Fibroblast of villous mesenchyme (primary cell): ENCODE measurements around the gene NME9. TPM values are rescaled to one million over a fixed set of nuclear protein-coding genes. Genes with fewer than 3 reads are reported as not detected.
A peak's percentile ranks its signal among the peaks of the same experiment; 100 is the strongest.

Experiments
- DNase-seq: peaks from one replicate; pipeline ENCODE4 v3.0.0-alpha.2; 2010; ENCODE audit warnings: low read depth
- H3K4me3 ChIP-seq: 2 replicates; pipeline ENCODE4 v1.5.1; 2011; ENCODE audit warnings: low read depth, mild to moderate bottlenecking, low read length
- total RNA-seq: library from RNA; depleted of rRNA; stranded (reverse); fragments of >200 nt; gene quantifications from 2 replicates; pipeline ENCODE4 v1.2.3, GENCODE V29; 2012
- TF ChIP-seq, protein P1 (sequence below): IDR thresholded peaks from 2 replicates; pipeline ENCODE4 v1.5.1; 2012; ENCODE audit warnings: low read depth, mild to moderate bottlenecking, low read length; ENCODE audit not compliant: insufficient read depth

Gene NME9
- total RNA-seq, 1 donor, result under 0.01 TPM

DNA sequence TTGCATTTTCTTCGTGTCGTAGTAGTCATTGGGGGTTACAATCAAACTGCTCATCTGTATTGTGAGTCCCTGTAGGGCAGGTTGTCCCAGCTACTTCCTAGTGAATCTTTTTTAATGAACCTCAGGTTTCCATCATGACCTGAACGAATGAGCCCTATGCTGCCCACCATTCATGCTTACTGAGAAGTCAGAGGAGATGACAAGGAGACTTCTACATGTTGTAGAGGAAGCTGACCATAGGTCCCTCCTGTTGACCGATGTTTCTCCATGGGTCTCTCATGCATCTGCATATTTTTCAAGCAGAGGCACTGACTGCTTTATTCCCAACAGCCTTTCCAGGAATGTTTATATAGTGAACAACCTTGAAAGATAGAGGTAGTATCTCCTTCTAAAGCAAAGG lies 5.0 kb upstream of the NME9 start:
- TF ChIP-seq, protein P1, sequence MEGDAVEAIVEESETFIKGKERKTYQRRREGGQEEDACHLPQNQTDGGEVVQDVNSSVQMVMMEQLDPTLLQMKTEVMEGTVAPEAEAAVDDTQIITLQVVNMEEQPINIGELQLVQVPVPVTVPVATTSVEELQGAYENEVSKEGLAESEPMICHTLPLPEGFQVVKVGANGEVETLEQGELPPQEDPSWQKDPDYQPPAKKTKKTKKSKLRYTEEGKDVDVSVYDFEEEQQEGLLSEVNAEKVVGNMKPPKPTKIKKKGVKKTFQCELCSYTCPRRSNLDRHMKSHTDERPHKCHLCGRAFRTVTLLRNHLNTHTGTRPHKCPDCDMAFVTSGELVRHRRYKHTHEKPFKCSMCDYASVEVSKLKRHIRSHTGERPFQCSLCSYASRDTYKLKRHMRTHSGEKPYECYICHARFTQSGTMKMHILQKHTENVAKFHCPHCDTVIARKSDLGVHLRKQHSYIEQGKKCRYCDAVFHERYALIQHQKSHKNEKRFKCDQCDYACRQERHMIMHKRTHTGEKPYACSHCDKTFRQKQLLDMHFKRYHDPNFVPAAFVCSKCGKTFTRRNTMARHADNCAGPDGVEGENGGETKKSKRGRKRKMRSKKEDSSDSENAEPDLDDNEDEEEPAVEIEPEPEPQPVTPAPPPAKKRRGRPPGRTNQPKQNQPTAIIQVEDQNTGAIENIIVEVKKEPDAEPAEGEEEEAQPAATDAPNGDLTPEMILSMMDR, result no peak
- H3K4me3 ChIP-seq, result no peak overlapping the region
- DNase-seq, result no peak

DNA sequence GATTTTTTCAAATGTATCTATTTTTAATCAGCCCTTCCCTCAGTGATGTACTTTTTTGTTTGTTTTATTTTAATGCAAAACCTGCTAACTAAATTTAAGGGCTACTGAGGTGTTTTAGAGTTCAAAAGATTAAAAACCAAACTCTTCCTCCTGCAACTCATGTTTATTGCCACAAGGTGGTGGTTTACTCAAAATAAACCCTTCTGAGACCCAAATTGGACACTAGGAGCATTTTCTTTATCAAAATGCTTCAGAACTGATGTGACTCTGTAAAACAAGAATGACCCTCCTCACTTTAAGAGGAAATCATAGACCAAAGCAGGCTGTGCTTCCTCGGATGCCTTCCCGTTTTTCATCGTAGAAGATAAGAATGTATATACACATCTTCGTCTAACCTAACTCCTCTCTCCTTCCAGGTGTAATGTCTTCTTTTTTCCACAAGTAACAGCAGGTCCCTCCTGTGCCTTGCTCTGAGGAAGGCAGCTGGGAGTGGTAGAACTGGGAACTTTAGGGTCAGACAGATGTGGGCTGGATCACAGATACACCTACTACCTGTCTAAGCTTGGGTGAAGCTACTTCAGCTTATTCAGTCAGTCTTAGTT lies 2.9 kb upstream of the NME9 start:
- TF ChIP-seq, protein P1, result peak; percentile 60
- peak; percentile 55 for DNase-seq
- H3K4me3 ChIP-seq, result no peak overlapping the region

DNA sequence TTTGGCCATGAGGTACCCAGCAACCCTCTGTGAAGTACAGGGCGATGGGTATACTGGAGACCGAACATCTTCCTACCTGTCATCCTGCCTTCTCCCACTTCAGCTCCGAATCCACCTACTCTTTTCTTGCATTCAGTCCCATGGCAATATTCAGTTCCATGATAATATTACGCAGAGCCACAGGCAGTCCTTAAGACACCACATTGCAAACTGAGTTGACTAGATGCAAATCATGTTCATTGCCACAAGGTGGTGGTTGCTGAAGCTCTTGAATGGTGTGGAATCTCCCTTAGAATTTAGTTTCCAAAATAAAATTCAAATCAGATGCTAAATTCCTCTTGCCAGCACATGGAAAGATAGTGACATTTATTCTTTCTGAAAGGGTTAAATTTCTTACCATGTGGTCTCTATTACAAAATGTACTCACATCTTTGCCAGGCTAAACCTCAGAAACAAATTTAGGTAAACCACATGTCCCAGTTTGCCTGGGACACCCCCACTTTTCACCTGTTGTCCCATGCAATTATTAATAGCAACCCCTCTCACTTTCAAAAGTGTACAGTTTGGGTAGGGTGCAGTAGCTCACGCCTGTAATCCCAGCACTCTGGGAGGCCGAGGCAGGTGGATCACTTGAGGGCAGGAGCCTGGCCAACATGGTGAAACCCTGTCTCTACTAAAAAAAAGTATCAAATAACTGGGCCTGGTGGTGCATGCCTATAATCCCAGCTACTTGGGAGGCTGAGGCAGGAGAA lies 1.7 kb upstream of the NME9 start:
- DNase-seq, result peak; percentile 13
- TF ChIP-seq, protein P1, result peak; percentile 29
- H3K4me3 ChIP-seq, result no peak overlapping the region

DNA sequence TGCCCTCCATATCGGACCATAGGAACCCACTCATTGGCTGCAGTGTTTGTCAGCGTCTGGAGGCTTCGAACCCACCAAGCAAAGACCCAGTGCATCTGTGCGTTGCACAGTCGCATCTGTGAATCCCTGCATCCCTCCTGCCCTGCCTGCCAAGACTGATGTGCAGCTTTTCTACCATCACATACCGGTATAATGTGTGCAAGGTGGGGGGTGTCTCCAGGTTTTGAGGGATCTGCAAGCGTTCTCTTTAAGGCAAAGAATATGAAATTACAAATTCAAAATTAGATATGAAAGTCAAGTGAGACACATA lies 288 bp upstream of the NME9 start:
- TF ChIP-seq, protein P1, result no peak
- peak overlapping the region; percentile 71 for H3K4me3 ChIP-seq
- no peak for DNase-seq

DNA sequence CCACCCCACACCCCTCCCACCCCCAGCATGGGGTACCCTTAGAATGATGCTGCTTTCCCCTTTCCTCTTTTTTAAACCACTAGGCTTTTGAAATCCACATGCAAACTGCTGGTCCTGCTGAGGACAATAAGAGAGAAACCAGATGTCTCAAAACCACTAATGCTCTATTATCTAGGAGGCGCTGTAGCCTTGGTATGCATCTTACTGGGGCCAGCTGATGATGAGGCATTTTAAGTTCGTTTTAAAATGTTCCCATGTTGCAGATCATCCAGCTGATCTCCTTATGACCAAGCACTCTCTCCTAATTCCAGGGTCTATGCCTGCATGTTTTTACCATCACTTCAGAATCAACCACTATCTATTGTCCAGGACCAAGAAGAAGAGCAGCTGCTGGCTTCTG lies 1.3 kb downstream of the NME9 start:
- peak; percentile 60 for DNase-seq
- TF ChIP-seq, protein P1, result peak; percentile 26
- H3K4me3 ChIP-seq, result no peak overlapping the region

DNA sequence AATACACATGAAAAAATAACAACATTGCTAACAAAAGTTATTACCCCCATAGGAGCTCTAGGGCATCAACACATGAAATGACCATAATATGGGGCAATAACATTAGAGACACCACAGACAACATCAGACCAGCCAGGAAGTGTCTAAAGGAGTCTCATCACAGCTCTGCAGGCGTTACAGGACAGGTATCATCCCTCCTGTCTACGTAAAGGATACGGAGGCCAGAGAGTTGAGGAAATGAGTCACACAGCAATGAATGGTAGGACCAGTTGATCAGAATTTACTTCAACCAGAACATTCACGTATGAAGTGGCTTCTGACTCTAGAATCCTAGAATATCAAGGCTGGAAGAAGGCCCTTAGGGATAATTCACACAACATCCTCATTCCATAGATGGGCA lies 1.8 kb downstream of the NME9 start:
- no peak overlapping the region for H3K4me3 ChIP-seq
- no peak for DNase-seq
- TF ChIP-seq, protein P1, result no peak
